Measurements from ENCODE around the gene MSMO1. TPM values are rescaled to one million over a fixed set of nuclear protein-coding genes. Genes with fewer than 3 reads are reported as not detected.

Gene MSMO1
- total RNA-seq, 1 donor from 2014 or later, result 3.6 TPM

DNA sequence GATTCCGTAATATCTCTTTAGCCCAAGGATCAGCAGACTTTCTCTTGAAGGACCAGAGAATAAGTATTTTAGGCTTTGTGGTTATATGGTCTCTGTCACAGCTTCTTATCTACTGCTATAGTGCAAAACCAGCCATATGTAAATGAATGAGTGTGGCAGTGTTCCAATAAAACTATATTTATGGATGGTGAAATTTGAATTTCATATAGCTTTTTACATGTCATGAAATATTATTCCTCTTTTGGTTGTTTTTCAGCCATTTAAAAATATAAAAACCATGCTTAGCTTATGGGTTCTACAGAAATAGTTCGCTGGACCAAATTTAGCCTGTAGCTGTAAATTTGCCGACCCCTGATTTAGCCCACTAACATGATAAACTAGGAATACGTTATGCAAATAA lies 18.0 kb upstream of the MSMO1 start:
- peaks cover 19 to 23% of the 10 kb centered on the region in 2 donors for H3K36me3 ChIP-seq
- H3K9me3 ChIP-seq, result no peaks in the 10 kb centered on the region
- H3K4me3 ChIP-seq, result no peak overlapping the region
- no peak for DNase-seq (ENCODE audit: low spot score in 2 of 2)
- TF ChIP-seq, protein P1, sequence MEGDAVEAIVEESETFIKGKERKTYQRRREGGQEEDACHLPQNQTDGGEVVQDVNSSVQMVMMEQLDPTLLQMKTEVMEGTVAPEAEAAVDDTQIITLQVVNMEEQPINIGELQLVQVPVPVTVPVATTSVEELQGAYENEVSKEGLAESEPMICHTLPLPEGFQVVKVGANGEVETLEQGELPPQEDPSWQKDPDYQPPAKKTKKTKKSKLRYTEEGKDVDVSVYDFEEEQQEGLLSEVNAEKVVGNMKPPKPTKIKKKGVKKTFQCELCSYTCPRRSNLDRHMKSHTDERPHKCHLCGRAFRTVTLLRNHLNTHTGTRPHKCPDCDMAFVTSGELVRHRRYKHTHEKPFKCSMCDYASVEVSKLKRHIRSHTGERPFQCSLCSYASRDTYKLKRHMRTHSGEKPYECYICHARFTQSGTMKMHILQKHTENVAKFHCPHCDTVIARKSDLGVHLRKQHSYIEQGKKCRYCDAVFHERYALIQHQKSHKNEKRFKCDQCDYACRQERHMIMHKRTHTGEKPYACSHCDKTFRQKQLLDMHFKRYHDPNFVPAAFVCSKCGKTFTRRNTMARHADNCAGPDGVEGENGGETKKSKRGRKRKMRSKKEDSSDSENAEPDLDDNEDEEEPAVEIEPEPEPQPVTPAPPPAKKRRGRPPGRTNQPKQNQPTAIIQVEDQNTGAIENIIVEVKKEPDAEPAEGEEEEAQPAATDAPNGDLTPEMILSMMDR (IDR thresholded peaks at IDR 0.05), result no peak
- H3K27ac ChIP-seq, result no peak overlapping the region
- no peaks in the 10 kb centered on the region for H3K4me1 ChIP-seq
- intact Hi-C loops (cut with DNase I), result no loop called here
- no peaks in the 10 kb centered on the region for H3K27me3 ChIP-seq

DNA sequence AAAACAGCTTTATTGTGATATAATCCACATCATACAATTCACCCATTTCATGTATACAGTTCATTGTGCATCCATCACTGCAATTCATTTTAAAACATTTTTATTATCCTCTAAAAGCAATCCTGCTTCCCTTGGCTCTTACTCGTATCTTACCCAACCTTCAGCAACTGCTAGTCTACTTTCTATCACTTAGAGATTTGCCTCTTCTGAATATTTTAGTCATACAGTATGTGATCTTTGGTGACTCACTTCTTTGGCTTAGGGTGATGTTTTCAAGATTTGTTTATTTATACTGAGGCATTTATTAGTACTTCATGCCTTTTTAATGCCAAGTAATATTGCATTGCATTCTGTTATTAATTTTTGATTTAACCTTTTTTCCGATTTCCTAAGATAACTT lies 15.0 kb upstream of the MSMO1 start:
- Histone ChIP-seq H3K4me3 (no peak overlapping the region), H3K9me3 (no peaks in the 10 kb centered on the region), H3K27me3 (no peaks in the 10 kb centered on the region), H3K27ac (no peak overlapping the region), H3K4me1 (no peaks in the 10 kb centered on the region), H3K36me3 (peaks cover 18 to 19% of the 10 kb centered on the region in 2 donors)
- DNase-seq (ENCODE audit: low spot score in 2 of 2), result no peak
- intact Hi-C loops (cut with DNase I), result no loop called here
- TF ChIP-seq, protein P1 (IDR thresholded peaks at IDR 0.05), result no peak

DNA sequence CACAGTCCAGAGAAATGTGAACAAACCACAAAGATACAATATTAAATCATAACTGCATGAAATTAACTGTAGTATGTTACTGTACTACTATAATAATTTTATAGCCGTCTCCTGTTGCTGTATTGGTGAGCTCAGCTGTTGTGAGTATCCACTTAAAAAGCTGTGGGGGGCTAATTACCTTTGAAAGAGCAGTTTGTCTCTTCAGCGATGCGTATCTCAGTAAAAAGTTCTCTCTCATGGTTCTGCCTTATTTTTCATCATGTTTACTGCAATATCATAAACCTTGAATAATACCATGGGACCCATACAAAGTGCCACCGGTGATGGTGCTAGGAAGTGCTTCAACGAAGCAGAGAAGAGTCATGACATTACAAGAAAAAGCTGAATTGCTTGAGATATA lies 8.4 kb upstream of the MSMO1 start:
- H3K27ac ChIP-seq, result no peak overlapping the region
- H3K27me3 ChIP-seq, result no peaks in the 10 kb centered on the region
- peaks cover 0 to 4% of the 10 kb centered on the region in 2 donors for H3K36me3 ChIP-seq
- H3K9me3 ChIP-seq, result no peaks in the 10 kb centered on the region
- TF ChIP-seq, protein P1 (IDR thresholded peaks at IDR 0.05), result no peak
- DNase-seq (ENCODE audit: low spot score in 2 of 2), result no peak
- no peak overlapping the region for H3K4me3 ChIP-seq
- intact Hi-C loops (cut with DNase I), result no loop called here
- no peaks in the 10 kb centered on the region for H3K4me1 ChIP-seq

DNA sequence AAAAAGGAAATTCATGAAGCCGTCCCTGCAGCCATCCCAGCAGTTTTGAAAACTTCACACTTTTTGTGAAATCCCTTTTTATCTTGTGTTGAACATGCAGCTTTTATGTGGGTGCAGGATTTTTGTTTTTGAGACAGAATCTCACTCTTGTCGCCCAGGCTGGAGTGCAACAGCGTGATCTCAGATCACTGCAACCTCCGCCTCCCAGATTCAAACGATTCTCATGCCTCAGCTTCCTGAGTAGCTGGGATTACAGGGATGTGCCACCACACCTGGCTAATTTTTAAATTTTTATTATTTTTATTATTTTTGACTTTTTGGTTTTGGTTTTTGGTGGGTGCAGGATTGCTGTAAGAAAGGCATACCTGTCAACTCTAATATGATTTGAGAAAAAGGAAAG lies 8.0 kb upstream of the MSMO1 start:
- Histone ChIP-seq H3K27ac (no peak overlapping the region), H3K27me3 (no peaks in the 10 kb centered on the region), H3K9me3 (no peaks in the 10 kb centered on the region), H3K36me3 (peaks cover 0 to 4% of the 10 kb centered on the region in 2 donors), H3K4me3 (no peak overlapping the region), H3K4me1 (no peaks in the 10 kb centered on the region)
- TF ChIP-seq, protein P1 (IDR thresholded peaks at IDR 0.05), result no peak
- DNase-seq (ENCODE audit: low spot score in 2 of 2), result no peak
- intact Hi-C loops (cut with DNase I), result no loop called here

DNA sequence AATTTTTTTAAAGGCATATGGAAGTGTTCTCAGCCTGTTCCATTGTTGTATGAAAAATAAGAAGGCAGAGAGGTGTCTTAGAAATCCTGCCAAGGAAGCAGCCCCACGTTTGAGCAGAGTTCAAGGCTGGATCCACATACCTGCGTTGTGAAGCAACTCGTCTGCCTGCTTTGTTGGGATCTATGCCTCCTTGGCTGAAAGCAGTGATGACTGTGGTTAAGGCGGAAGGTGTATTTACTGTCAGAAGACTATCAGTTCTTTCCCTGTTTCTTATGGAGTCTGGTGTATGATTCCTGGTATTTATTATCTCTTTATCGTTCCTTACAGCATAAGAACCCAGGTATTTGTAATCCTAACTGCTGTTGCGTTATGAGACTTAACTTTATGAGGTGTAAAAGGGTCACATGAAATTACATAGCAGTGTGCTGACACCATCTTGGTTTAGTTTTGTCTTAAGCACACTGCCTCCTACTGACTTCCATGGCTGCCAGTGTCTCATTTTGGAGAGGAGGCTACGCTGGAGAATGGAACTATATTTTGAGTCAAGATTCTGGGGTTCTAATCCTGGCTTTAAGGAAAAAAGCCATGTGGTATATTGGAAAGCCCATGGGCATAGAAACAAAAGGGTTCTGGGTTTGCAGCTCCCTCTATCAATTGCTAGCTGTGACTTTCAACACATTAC lies 3.1 kb upstream of the MSMO1 start:
- Histone ChIP-seq H3K4me1 (peaks cover 0 to 8% of the 10 kb centered on the region in 2 donors), H3K4me3 (no peak overlapping the region), H3K9me3 (no peaks in the 10 kb centered on the region), H3K27ac (no peak overlapping the region), H3K27me3 (no peaks in the 10 kb centered on the region), H3K36me3 (peaks cover 0 to 4% of the 10 kb centered on the region in 2 donors)
- TF ChIP-seq, protein P1 (IDR thresholded peaks at IDR 0.05), result no peak
- DNase-seq (ENCODE audit: low spot score in 2 of 2), result no peak
- intact Hi-C loops (cut with DNase I), result no loop called here
